Hippocampal formation (tissue), 2 donors: Measurements from ENCODE around the gene CLDN12.
"Not testable (repeated sequence)": the region's sequence is repeated elsewhere in the genome, so short reads cannot be mapped to it uniquely, and the experiment has no call there.

Source experiments
- DNase-seq, 2 donors: peaks; one replicate each; lab custom pipeline; 2025; lab: John Stamatoyannopoulos, UW

The CLDN12 gene

DNA sequence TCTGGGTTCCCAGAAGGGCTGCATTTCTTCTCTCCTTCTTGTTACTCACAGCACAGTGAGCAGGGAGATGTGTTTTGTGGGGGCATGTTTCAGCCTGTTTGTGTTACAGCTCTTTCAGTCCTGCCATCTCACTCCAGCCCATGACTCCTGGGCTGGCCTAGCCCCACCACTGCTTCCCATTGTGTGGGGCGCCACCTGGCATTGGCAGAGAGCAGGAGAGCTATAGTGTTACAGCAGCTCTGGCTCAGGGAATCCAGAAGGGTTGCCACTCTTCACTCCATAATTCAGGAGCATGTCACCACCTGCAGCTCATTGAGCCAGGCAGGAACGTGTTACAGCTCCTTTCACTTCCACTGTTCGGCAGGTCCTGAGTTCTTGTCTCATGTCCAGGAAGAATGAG is 30.0 kb downstream of the CLDN12 start:
- DNase-seq, result no peak

DNA sequence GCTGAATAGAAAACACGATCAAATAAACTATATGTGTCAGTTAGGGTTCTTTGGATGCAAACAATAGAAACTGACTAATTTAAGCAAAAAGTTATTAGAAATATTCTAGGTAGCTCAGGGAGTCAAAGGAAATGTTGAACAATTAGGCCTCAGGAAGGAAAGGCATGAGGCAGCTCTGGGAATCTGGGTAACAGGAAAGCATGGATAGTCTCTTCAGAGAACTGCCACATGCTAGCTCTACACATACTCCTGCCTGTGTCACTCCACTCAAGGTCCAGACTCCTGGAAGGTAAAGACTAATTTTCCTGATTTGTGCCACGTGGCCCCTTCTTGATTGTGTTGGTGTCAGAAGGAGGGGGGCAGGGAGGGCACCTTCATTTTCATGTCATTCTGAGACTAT is 42.4 kb downstream of the CLDN12 start:
- no peak for DNase-seq

DNA sequence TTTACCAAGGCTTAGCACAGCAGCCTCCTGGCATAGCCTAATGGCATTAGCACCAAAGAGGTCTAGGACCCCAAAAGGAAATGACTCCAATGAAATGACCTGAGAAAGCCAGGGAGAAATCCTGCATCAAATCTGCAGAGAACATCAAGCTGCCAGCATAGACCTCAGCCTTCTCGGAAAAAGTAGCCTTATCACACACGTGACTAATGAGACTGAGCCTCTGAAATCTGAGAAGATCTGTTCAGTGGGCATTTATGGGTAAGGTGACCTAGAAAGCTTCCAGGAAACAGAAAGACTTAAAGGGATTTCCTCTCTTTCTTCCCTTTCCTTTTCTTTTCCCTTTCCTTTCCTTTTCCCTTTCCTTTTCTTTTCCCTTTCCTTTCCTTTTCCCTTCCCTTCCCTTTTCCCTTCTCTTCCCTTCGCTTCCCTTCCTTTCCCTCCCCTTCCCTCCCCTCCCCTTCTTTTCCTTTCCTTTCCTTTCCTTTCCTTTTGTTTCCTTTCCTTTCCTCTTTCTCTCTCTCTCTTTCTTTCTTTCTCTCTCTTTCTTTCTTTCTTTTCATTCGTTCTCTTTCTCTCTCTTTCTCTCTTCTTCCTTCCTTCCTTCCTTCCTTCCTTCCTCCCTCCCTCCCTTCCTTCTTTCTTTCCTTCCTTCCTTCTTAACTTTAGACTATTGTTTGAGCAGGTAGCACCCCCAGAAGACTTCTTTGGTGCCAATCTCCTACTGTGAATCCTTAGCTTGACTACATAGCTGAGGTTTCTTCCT is 43.1 kb downstream of the CLDN12 start:
- no peak for DNase-seq

DNA sequence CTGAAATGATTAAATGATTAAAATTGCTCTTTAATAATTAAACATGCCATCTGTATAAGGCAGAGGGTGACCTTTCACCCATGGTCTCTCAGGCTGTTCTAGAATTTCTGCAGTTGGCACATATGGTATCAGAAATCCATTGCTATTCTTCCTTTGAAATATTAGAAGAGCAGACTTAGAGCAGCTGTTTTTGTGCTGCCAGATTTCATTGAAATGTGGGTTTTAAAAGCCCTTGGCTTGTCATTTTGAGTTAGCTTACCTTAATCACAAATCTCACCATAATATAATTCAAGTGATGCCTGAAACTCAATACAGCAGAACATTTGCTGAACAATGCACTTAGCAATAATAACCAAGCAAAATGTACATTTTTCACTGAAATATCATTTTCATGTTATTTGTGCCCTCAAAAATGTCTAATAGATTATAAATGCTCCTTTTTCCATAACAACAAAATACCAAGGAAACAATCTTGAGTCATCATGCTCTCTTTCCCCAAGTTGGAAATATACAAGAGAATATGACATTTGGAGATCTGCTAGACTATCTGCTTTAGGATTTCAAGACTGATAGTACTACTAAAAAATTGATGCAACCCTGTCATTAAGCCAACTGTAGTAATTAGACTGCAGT is 50.1 kb downstream of the CLDN12 start:
- DNase-seq, result no peak

DNA sequence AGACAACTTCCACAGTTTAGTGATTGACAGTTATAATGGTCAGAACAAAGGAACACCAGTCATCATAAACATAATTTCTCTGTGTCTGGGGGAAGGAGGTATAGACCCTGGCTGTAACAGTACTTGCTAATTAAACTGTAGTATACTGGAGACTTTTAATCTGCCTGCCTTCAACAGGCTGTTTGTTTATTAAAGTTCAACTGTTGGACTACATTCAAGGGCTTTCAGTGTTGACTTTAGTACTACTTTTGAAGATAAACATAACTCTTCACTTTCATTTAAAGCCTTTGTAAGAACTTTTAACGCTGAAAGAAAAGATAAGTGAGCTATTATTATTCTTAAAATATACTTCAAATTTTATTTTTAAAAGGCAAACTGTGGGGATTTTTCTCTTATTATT is 50.7 kb downstream of the CLDN12 start:
- no peak for DNase-seq

DNA sequence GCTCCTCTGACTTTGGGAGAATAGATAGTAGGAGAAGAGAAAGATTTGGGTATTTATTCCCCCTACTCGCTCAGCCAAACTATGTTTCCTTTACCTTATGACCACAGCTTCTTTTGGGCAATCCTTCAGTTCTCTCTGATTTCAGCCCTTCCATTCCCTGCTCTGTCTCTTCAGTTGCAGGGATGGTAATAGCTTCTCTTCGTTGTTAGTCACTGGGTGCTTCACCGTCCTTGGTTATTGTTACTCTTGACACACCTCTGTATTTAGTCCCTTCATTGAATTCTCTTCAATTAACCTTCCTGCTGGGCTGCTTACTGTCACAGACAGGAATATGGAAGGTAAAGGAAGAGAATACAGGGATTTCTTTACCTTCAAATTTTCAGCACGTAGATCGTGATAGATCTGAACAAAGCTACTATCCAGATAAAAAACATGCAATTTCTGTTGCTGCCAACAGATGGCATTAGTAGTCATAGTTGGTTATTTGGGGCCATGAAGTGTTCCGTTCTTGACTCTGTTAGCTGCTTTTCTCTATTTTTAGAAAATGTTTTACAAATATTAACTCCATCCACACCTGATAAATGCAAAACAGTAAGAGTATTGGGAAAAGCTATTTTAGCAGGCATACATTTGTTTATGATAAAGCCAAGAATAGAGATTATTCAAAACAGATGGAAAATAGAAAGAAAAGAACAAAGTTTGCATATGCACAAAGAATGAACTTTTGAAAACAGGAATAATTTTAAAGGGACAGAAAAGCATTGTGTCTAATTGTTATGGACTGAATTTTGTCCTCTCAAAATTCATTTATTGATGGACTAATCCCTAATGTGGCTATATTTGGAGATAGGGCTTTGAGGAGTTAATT is 52.1 kb downstream of the CLDN12 start:
- DNase-seq, result peak in 1 of 2 donors; percentile 49

DNA sequence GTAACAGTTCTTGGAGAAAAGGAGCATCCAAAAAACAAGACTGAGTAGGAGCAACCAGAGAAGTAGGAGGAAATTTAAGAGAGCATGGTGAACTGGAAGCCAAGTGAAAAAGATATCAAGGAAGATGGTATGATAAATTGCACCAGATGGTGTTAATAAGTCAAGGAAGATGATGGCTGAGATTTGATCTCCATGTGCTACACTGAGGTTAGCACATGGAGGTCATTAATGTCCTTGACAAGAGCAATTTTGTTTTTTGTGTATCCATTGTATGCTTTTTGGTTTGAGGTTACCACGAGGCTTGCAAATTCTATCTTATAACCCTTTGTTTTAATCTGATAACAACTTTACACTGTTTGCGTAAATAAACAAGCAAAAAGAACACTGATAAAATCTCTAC is 54.8 kb downstream of the CLDN12 start:
- no peak for DNase-seq

DNA sequence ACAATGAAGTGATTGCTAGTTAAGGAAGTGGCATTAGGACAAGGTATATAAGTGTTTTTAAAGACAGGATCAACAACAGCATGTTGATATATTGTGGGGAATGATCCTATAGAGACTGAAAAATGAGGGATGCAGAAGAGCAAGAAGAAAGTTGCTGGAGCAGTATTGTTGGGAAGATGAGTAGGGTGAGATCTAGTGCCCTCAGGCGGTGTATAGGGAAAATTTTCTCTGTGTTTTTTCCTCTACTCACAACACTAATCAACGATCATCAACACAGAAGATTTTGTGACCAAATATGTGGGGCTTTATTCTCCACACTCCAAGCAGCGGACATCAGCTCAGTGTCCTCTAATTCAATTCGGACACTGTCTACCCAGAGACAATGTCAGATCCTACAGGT is 56.6 kb downstream of the CLDN12 start:
- no peak for DNase-seq

DNA sequence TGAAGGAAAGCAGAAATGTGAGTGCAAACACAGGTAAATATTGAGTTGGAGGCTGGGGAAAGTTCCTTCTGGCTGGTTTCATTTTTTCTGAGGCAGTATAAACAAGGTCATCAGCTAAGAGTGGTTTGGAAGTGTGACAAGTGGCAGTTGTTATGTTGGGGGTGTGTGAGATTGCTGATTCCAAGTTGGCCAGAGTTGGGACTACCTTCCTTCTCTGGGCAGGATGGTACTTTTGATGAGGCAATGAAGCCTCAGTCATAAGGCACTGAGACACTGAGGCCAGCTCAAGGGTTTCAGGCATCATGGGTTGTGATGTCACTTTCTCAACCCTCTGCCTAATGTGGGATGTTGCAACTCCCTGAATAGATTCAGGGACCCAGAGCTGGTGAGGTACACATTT is 58.0 kb downstream of the CLDN12 start:
- DNase-seq, result no peak

DNA sequence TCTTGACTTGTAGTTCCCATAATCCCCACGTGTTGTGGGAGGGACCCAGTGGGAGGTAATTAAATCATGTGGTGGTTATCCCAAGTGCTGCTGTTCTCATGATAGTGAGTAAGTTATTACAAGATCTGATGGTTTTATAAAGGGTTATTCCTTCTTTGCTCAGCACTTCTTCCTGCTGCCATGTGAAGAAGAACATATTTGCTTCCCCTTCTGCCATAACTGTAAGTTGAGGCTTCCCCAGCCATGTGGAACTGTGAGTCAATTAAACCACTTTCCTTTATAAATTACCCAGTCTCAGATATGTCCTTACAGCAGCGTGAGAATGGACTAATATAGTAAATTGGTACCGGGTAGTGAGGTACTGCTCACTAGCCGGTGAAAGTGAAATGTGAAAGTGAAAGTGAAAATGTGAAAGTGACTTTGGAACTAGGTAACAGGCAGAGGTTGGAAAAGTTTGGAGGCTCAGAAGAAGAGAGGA is 59.9 kb downstream of the CLDN12 start:
- not testable (repeated sequence) for DNase-seq
